GM12878 (cell line): ENCODE measurements around the gene HEXIM2. TPM values are rescaled to one million over a fixed set of nuclear protein-coding genes. Genes with fewer than 3 reads are reported as not detected.

Source experiments
- ATAC-seq: fragments of 200-7000 bp; cut with Tn5 transposase; 3 replicates; pipeline ENCODE4 v1.9.1; 2020; ENCODE audit warnings: mild to moderate bottlenecking, moderate library complexity
- BruUV-seq: library from RNA; stranded (reverse); fragments of 400-500 nt; replicated peaks from 2 replicates; lab custom pipeline; 2021; lab: Mats Ljungman, UMichigan
- CTCF ChIA-PET: fragments of 300-600 bp; sonication (Branson Sonifier 250); formaldehyde crosslinking; extraction: SDS; loops from one replicate; lab custom pipeline; 2021; ENCODE audit warnings: inconsistent platforms; lab: Yijun Ruan, JAX
- POLR2A ChIA-PET: fragments of 350-600 bp; formaldehyde crosslinking; extraction: SDS; loops from one replicate; lab custom pipeline; 2021; ENCODE audit warnings: inconsistent platforms; lab: Charles Lee
- RAD21 ChIA-PET: fragments of 300-600 bp; sonication (Branson Sonifier 250); formaldehyde crosslinking; loops from one replicate; lab custom pipeline; 2023; ENCODE audit warnings: antibody characterized with exemption; ENCODE audit not compliant: unreplicated experiment; lab: Charles Lee
- SMC1A ChIA-PET: fragments of 300-600 bp; sonication (Branson Sonifier 250); formaldehyde crosslinking; loops from one replicate; lab custom pipeline; 2023; ENCODE audit not compliant: unreplicated experiment, uncharacterized antibody; lab: Charles Lee
- DNase-seq: peaks from one replicate; pipeline ENCODE4 v3.0.0-alpha.2; 2011; ENCODE audit warnings: low read depth, low spot score
- FAIRE-seq: peaks from 3 replicates; lab custom pipeline; 2011; peaks lifted over from hg19 to GRCh38; lab: Jason Lieb, UNC
- H2AFZ ChIP-seq: 2 replicates; pipeline ENCODE4 v1.6.0; 2011; ENCODE audit warnings: low read depth, low read length, control low read depth; ENCODE audit not compliant: control insufficient read depth
- H3K27ac ChIP-seq: 2 replicates; pipeline ENCODE4 v1.5.1; 2011; ENCODE audit warnings: control low read depth; ENCODE audit not compliant: control insufficient read depth, insufficient read depth
- H3K27me3 ChIP-seq, 2 experiments: replicated peaks in 1 of 2; 2 replicates each; pipeline versions ENCODE4 v1.6.0 to v1.6.1; 2011; ENCODE audit warnings: low read length in 1 of 2; ENCODE audit not compliant: control insufficient read depth in 2 of 2, insufficient read depth in 2 of 2
- H3K36me3 ChIP-seq, 2 experiments: 2 replicates each; pipeline ENCODE4 v1.5.1; 2011; ENCODE audit warnings: low read length in 1 of 2; ENCODE audit not compliant: control insufficient read depth in 2 of 2, insufficient read depth in 2 of 2
- H3K4me1 ChIP-seq: 2 replicates; pipeline ENCODE4 v1.6.1; 2011; ENCODE audit warnings: mild to moderate bottlenecking, low read length, moderate library complexity, mixed read lengths; ENCODE audit not compliant: control insufficient read depth, insufficient read depth
- H3K4me2 ChIP-seq: 2 replicates; pipeline ENCODE4 v1.6.0; 2011; ENCODE audit warnings: control low read depth; ENCODE audit not compliant: control insufficient read depth, insufficient read depth
- H3K4me3 ChIP-seq: fragments of 200-600 bp; sonication (generic); 2 replicates; pipeline ENCODE4 v1.5.1; 2016
- H3K79me2 ChIP-seq: 2 replicates; pipeline ENCODE4 v1.6.0; 2011; ENCODE audit warnings: low read length; ENCODE audit not compliant: control insufficient read depth, insufficient read depth
- H3K9ac ChIP-seq: 2 replicates; pipeline ENCODE4 v1.8.0; 2011; ENCODE audit warnings: low read length, control low read depth, mixed read lengths; ENCODE audit not compliant: control insufficient read depth, insufficient read depth
- H3K9me3 ChIP-seq: replicated peaks from 3 replicates; pipeline ENCODE4 v1.5.1; 2011; ENCODE audit warnings: mild to moderate bottlenecking, low read length; ENCODE audit not compliant: control insufficient read depth, insufficient read depth
- H4K20me1 ChIP-seq: 2 replicates; pipeline ENCODE4 v1.6.0; 2011; ENCODE audit not compliant: control insufficient read depth, insufficient read depth
- CEBPB ChIP-seq, 2 experiments: fragments of 150-350 bp in 1 of 2; IDR thresholded peaks; 2 replicates each; pipeline ENCODE4 v1.6.1; 2012 to 2014; ENCODE audit warnings: low read depth in 2 of 2, low read length in 2 of 2, borderline replicate concordance in 1 of 2, inconsistent platforms in 1 of 2
- ESRRA ChIP-seq: IDR thresholded peaks from 2 replicates; pipeline ENCODE4 v1.6.1; 2012; ENCODE audit warnings: mild to moderate bottlenecking, low read length, improper control_type of control experiment
- ETV6 ChIP-seq, 2 experiments: fragments of 450-650 bp in 1 of 2; IDR thresholded peaks in 1 of 2; conservative IDR thresholded peaks in 1 of 2; 2 replicates each; pipeline ENCODE4 v1.6.1; 2014; ENCODE audit warnings: antibody characterized with exemption in 1 of 2, borderline replicate concordance in 1 of 2, low read depth in 1 of 2, mild to moderate bottlenecking in 1 of 2, moderate library complexity in 1 of 2
- GABPA ChIP-seq: IDR thresholded peaks from 2 replicates; pipeline ENCODE4 v1.6.1; 2014; ENCODE audit warnings: antibody characterized with exemption, low read depth, mild to moderate bottlenecking, inconsistent platforms
- GATAD2B ChIP-seq: fragments of 450-650 bp; conservative IDR thresholded peaks from 2 replicates; pipeline ENCODE4 v1.6.1; 2017; ENCODE audit warnings: low read depth, mild to moderate bottlenecking, moderate library complexity
- IKZF1 ChIP-seq: fragments of 450-650 bp; conservative IDR thresholded peaks from 2 replicates; pipeline ENCODE4 v1.6.1; 2017; ENCODE audit warnings: antibody characterized with exemption, mild to moderate bottlenecking
- JUNB ChIP-seq: IDR thresholded peaks from 2 replicates; pipeline ENCODE4 v1.6.1; 2016; ENCODE audit warnings: antibody characterized with exemption, mild to moderate bottlenecking
- KDM1A ChIP-seq: fragments of 200-600 bp; sonication (generic); IDR thresholded peaks from 2 replicates; pipeline ENCODE4 v1.6.1; 2016; ENCODE audit warnings: borderline replicate concordance
- KLF5 ChIP-seq: fragments of 450-650 bp; IDR thresholded peaks from 2 replicates; pipeline ENCODE4 v1.6.1; 2014; ENCODE audit warnings: mild to moderate bottlenecking; ENCODE audit not compliant: partially characterized antibody
- NBN ChIP-seq: fragments of 450-650 bp; IDR thresholded peaks from 2 replicates; pipeline ENCODE4 v1.6.1; 2016
- POLR2A ChIP-seq: IDR thresholded peaks from 2 replicates; pipeline ENCODE4 v1.6.1; 2011; ENCODE audit warnings: low read depth, mild to moderate bottlenecking, low read length
- RB1 ChIP-seq: fragments of 450-650 bp; formaldehyde crosslinking; IDR thresholded peaks from 2 replicates; pipeline ENCODE4 v1.6.1; 2017; ENCODE audit warnings: mild to moderate bottlenecking, borderline replicate concordance
- SMC3 ChIP-seq: IDR thresholded peaks from 2 replicates; pipeline ENCODE4 v1.6.1; 2011; ENCODE audit warnings: low read length, improper control_type of control experiment, borderline replicate concordance
- SUZ12 ChIP-seq: fragments of 200-600 bp; sonication (generic); IDR thresholded peaks from one replicate; pipeline ENCODE4 v1.6.1; 2018; ENCODE audit warnings: antibody characterized with exemption, mild to moderate bottlenecking; ENCODE audit not compliant: unreplicated experiment
- TARDBP ChIP-seq: IDR thresholded peaks from 2 replicates; pipeline ENCODE4 v1.6.1; 2016; ENCODE audit warnings: borderline replicate concordance
- TBL1XR1 ChIP-seq: IDR thresholded peaks from 2 replicates; pipeline ENCODE4 v1.6.1; 2012; ENCODE audit warnings: low read depth, low read length, improper control_type of control experiment
- WGBS: methylation state at CpG from one replicate; pipeline ENCODE4 v1.1.6; 2016; ENCODE audit warnings: low lambda C conversion rate; ENCODE audit not compliant: insufficient replicate concordance, insufficient coverage; ENCODE audit errors: missing lambda C conversion rate; 5-methylcytosine and 5-hydroxymethylcytosine counted together
- in situ Hi-C: fragments of 300-500 bp; cut with MboI; formaldehyde crosslinking; loops from 9 replicates; pipeline ENCODE4 v1.14.3; 2018; ENCODE audit warnings: mixed read lengths
- intact Hi-C: fragments of 100-400 bp; cut with micrococcal nuclease; formaldehyde crosslinking; loops from one replicate; pipeline ENCODE4 v1.14.2; 2022; ENCODE audit not compliant: unreplicated experiment
- polyA plus RNA-seq, 11 experiments: library from polyadenylated mRNA; depleted of rRNA in 4 of 11; unstranded in 6 of 11; stranded (reverse) in 5 of 11; fragments of >200 nt; fragmentation: Nextera tagmentation in 4 of 11; fragmentation: Illumina TruSeq in 1 of 11; extraction: Ambion mirVana in 4 of 11; extraction: Trizol in 1 of 11; gene quantifications; 1 replicate in 1 of 11; 2 replicates in 10 of 11; pipeline versions ENCODE4 v1.2.1 to v1.2.3, GENCODE V29; 2011 to 2016; ENCODE audit warnings: inconsistent platforms in 2 of 11, missing spikeins in 2 of 11, low read depth in 1 of 11
- total RNA-seq, 4 experiments: library from RNA; depleted of rRNA in 3 of 4; stranded (reverse); fragments of >200 nt in 3 of 4; fragmentation: Illumina TruSeq in 1 of 4; extraction: Trizol in 1 of 4; gene quantifications; 2 replicates each; pipeline versions ENCODE4 v1.2.1 to v1.2.3, GENCODE V29; 2013 to 2021
- TF ChIP-seq, protein P1 (sequence below), 3 experiments: IDR thresholded peaks in 2 of 3; conservative IDR thresholded peaks in 1 of 3; 2 replicates each; pipeline ENCODE4 v1.5.1; 2011; ENCODE audit warnings: low read depth in 3 of 3, low read length in 3 of 3, mild to moderate bottlenecking in 3 of 3, control low read depth in 2 of 3, moderate library complexity in 2 of 3, inconsistent platforms in 1 of 3, mixed read lengths in 1 of 3; ENCODE audit not compliant: control insufficient read depth in 2 of 3, insufficient read depth in 1 of 3; ENCODE audit errors: extremely low read depth in 1 of 3
- TF ChIP-seq, protein P2 (sequence below): fragments of 450-650 bp; IDR thresholded peaks from 2 replicates; pipeline ENCODE4 v1.6.1; 2017; ENCODE audit warnings: antibody characterized with exemption, mild to moderate bottlenecking, moderate library complexity

HEXIM2 gene
- total and polyA plus RNA-seq, 10 of the 15 experiments (the other 5 are each of a cell fraction or from before 2014, with no cell fraction given): 0.10 to 10.3 (median 6.4) TPM

DNA sequence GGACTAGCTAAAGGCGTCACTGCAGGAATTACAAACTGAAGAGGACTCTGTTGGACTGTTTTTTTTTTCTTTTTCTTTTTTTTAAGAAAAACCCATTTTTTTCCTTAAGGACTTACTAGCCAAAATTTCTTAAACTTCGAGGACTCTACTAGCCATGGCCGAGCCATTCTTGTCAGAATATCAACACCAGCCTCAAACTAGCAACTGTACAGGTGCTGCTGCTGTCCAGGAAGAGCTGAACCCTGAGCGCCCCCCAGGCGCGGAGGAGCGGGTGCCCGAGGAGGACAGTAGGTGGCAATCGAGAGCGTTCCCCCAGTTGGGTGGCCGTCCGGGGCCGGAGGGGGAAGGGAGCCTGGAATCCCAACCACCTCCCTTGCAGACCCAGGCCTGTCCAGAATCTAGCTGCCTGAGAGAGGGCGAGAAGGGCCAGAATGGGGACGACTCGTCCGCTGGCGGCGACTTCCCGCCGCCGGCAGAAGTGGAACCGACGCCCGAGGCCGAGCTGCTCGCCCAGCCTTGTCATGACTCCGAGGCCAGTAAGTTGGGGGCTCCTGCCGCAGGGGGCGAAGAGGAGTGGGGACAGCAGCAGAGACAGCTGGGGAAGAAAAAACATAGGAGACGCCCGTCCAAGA, 12.5 kb upstream of the HEXIM2 start:
- Histone ChIP-seq H3K4me1 (peaks cover 19% of the 10 kb centered on the region), H3K79me2 (peaks cover 45% of the 10 kb centered on the region), H4K20me1 (no peaks in the 10 kb centered on the region; the same call in 1 of the 2 replicates), H3K9ac (peak overlapping the region; percentile 69), H3K4me3 (peak overlapping the region; percentile 96), H3K27ac (peak overlapping the region; percentile 81), H3K27me3 (no peaks in the 10 kb centered on the region), H3K4me2 (peak overlapping the region; percentile 94), H3K36me3 (no peaks in the 10 kb centered on the region), H3K9me3 (no peaks in the 10 kb centered on the region), H2AFZ (peak overlapping the region; percentile 6; the same call in 1 of the 2 replicates)
- SMC1A ChIA-PET: interaction anchor here (0.6 to 6.7 kb wide), 14 partner anchors 12 to 260 kb away, joined by 3 to 114 read pairs (median 5); partner anchors contain the start of genes ACBD4 and HEXIM2
- under 1% methylated on average over 32 of the region's 32 CpGs for WGBS
- CTCF ChIA-PET: interaction anchor here (0.7 to 11.0 kb wide), 27 partner anchors 9 to 372 kb away, joined by 3 to 280 read pairs (median 5); partner anchors contain the start of genes ACBD4, EFTUD2, HEXIM2 and NMT1
- RAD21 ChIA-PET: interaction anchor here (0.7 to 6.7 kb wide), 14 partner anchors 11 to 374 kb away, joined by 3 to 121 read pairs (median 4); partner anchors contain the start of genes ACBD4 and HEXIM2
- in situ Hi-C loops: no loop called here
- FAIRE-seq (no peak), ATAC-seq (peak; percentile 69), DNase-seq (no peak)
- intact Hi-C loops: loop anchor here (1.0 to 5.0 kb wide), 2 partner anchors 48 to 153 kb away; no protein-coding TSS in a partner anchor
- no TSS peak for BruUV-seq
- POLR2A ChIA-PET: interaction anchor here (0.5 to 7.1 kb wide), 27 partner anchors 8 to 265 kb away, joined by 3 to 239 read pairs (median 5); partner anchors contain the start of genes ACBD4, EFTUD2, FMNL1 and HEXIM2
- no peak for TF ChIP-seq KLF5
- no peak; the same call in 1 of the 2 replicates for TF ChIP-seq JUNB
- TF ChIP-seq GABPA: no peak
- TF ChIP-seq GATAD2B: peak; percentile 63
- no peak for TF ChIP-seq KDM1A
- 0 out of 2 replicates have a peak, but pooled peaks have one; percentile 55 for TF ChIP-seq RB1
- no peak for TF ChIP-seq SUZ12
- TF ChIP-seq ETV6 (conservative IDR thresholded peaks at IDR 0.05 in 1 of 2, IDR thresholded peaks at IDR 0.05 in 1 of 2; ENCODE audit: borderline replicate concordance in 1 of 2, low read depth in 1 of 2): 0 out of 4 replicates have a peak, but pooled peaks of 1 of the 2 experiments have one; percentile 6
- TF ChIP-seq IKZF1: peak; percentile 43
- no peak for TF ChIP-seq TBL1XR1
- peak; percentile 22; the same call in 1 of the 2 replicates for TF ChIP-seq TARDBP
- TF ChIP-seq, protein P1, sequence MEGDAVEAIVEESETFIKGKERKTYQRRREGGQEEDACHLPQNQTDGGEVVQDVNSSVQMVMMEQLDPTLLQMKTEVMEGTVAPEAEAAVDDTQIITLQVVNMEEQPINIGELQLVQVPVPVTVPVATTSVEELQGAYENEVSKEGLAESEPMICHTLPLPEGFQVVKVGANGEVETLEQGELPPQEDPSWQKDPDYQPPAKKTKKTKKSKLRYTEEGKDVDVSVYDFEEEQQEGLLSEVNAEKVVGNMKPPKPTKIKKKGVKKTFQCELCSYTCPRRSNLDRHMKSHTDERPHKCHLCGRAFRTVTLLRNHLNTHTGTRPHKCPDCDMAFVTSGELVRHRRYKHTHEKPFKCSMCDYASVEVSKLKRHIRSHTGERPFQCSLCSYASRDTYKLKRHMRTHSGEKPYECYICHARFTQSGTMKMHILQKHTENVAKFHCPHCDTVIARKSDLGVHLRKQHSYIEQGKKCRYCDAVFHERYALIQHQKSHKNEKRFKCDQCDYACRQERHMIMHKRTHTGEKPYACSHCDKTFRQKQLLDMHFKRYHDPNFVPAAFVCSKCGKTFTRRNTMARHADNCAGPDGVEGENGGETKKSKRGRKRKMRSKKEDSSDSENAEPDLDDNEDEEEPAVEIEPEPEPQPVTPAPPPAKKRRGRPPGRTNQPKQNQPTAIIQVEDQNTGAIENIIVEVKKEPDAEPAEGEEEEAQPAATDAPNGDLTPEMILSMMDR (IDR thresholded peaks at IDR 0.05 in 2 of 3, conservative IDR thresholded peaks at IDR 0.05 in 1 of 3; ENCODE audit: control insufficient read depth in 2 of 3, extremely low read depth in 1 of 3, insufficient read depth in 1 of 3, low read depth in 3 of 3, low read length in 3 of 3): peak; percentile 87 to 94 (median 89)
- no peak for TF ChIP-seq ESRRA
- no peak for TF ChIP-seq NBN
- TF ChIP-seq CEBPB (IDR thresholded peaks at IDR 0.05; ENCODE audit: borderline replicate concordance in 1 of 2, low read depth in 2 of 2, low read length in 2 of 2): no peak
- peak; percentile 39; the same call in 1 of the 2 replicates for TF ChIP-seq SMC3
- TF ChIP-seq POLR2A: no peak; the same call in 1 of the 2 replicates
- TF ChIP-seq, protein P2, sequence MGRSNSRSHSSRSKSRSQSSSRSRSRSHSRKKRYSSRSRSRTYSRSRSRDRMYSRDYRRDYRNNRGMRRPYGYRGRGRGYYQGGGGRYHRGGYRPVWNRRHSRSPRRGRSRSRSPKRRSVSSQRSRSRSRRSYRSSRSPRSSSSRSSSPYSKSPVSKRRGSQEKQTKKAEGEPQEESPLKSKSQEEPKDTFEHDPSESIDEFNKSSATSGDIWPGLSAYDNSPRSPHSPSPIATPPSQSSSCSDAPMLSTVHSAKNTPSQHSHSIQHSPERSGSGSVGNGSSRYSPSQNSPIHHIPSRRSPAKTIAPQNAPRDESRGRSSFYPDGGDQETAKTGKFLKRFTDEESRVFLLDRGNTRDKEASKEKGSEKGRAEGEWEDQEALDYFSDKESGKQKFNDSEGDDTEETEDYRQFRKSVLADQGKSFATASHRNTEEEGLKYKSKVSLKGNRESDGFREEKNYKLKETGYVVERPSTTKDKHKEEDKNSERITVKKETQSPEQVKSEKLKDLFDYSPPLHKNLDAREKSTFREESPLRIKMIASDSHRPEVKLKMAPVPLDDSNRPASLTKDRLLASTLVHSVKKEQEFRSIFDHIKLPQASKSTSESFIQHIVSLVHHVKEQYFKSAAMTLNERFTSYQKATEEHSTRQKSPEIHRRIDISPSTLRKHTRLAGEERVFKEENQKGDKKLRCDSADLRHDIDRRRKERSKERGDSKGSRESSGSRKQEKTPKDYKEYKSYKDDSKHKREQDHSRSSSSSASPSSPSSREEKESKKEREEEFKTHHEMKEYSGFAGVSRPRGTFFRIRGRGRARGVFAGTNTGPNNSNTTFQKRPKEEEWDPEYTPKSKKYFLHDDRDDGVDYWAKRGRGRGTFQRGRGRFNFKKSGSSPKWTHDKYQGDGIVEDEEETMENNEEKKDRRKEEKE: no peak
